BE2C (cell line): ENCODE measurements around the gene RXRA.

Experiments used
- DNase-seq: peaks from one replicate; pipeline ENCODE4 v3.0.0-alpha.2; 2020
- H3K27me3 ChIP-seq: fragments of 250-450 bp; sonication (Bioruptor Pico); 2 replicates; pipeline ENCODE4 v1.5.1; 2020; ENCODE audit warnings: mild to moderate bottlenecking
- H3K36me3 ChIP-seq: fragments of 250-450 bp; sonication (Bioruptor Pico); 2 replicates; pipeline ENCODE4 v1.5.1; 2020; ENCODE audit warnings: mild to moderate bottlenecking
- H3K4me1 ChIP-seq: fragments of 250-450 bp; sonication (Bioruptor Pico); 2 replicates; pipeline ENCODE4 v1.5.1; 2020
- H3K4me3 ChIP-seq: 2 replicates; pipeline ENCODE4 v1.5.1; 2011; ENCODE audit warnings: low read depth, low read length
- H3K9me3 ChIP-seq: fragments of 250-450 bp; sonication (Bioruptor Pico); 2 replicates; pipeline ENCODE4 v1.5.1; 2020
- CTCF ChIP-seq: IDR thresholded peaks from 2 replicates; pipeline ENCODE4 v1.5.1; 2012; ENCODE audit warnings: mild to moderate bottlenecking, low read depth, low read length

Gene RXRA

GRCh38 chr9:134299068-134299467, 27.2 kb upstream of the RXRA start:
- Histone ChIP-seq H3K4me1 (peaks cover 9% of the 10 kb centered on the region), H3K9me3 (no peaks in the 10 kb centered on the region), H3K4me3 (no peak overlapping the region), H3K27me3 (no peaks in the 10 kb centered on the region), H3K36me3 (no peaks in the 10 kb centered on the region)
- no peak for DNase-seq
- TF ChIP-seq CTCF = no peak

- no peaks in the 10 kb centered on the region for H3K36me3 ChIP-seq
- H3K4me1 ChIP-seq = peaks cover 2% of the 10 kb centered on the region
- H3K9me3 ChIP-seq = no peaks in the 10 kb centered on the region
- TF ChIP-seq CTCF = no peak
- DNase-seq = no peak
- no peaks in the 10 kb centered on the region for H3K27me3 ChIP-seq
- H3K4me3 ChIP-seq = no peak overlapping the region
Observed at GRCh38 chr9:134299883-134300282, 26.4 kb upstream of the RXRA start.

GRCh38 chr9:134301387-134302129, 24.7 kb upstream of the RXRA start:
- peaks cover 2% of the 10 kb centered on the region for H3K4me1 ChIP-seq
- no peak for DNase-seq

GRCh38 chr9:134302130-134302817, 24.0 kb upstream of the RXRA start:
- Histone ChIP-seq H3K27me3 (no peaks in the 10 kb centered on the region), H3K4me3 (no peak overlapping the region), H3K4me1 (peaks cover 2% of the 10 kb centered on the region), H3K36me3 (no peaks in the 10 kb centered on the region), H3K9me3 (no peaks in the 10 kb centered on the region; the same call in 1 of the 2 replicates)
- no peak for DNase-seq
- no peak for TF ChIP-seq CTCF

More at GRCh38 chr9:134301387-134302129, 24.7 kb upstream of the RXRA start:
- Histone ChIP-seq H3K27me3 (no peaks in the 10 kb centered on the region), H3K4me3 (no peak overlapping the region), H3K9me3 (no peaks in the 10 kb centered on the region; the same call in 1 of the 2 replicates), H3K36me3 (no peaks in the 10 kb centered on the region)
- no peak for TF ChIP-seq CTCF

GRCh38 chr9:134303601-134304000, 22.7 kb upstream of the RXRA start:
- no peak for DNase-seq
- TF ChIP-seq CTCF = no peak
- H3K9me3 ChIP-seq = no peaks in the 10 kb centered on the region; the same call in 1 of the 2 replicates
- no peaks in the 10 kb centered on the region for H3K27me3 ChIP-seq
- no peak overlapping the region for H3K4me3 ChIP-seq
- H3K36me3 ChIP-seq = no peaks in the 10 kb centered on the region
- peaks cover 2% of the 10 kb centered on the region for H3K4me1 ChIP-seq

GRCh38 chr9:134304261-134304660, 22.0 kb upstream of the RXRA start:
- DNase-seq = no peak
- Histone ChIP-seq H3K27me3 (no peaks in the 10 kb centered on the region), H3K4me3 (no peak overlapping the region), H3K36me3 (no peaks in the 10 kb centered on the region), H3K9me3 (no peaks in the 10 kb centered on the region; the same call in 1 of the 2 replicates), H3K4me1 (peaks cover 2% of the 10 kb centered on the region)
- no peak for TF ChIP-seq CTCF
